GM19193 (cell line): Measurements from ENCODE around the gene GPANK1.

Experiments
- POLR2A ChIP-seq: IDR thresholded peaks from 4 replicates; pipeline ENCODE4 v1.6.1; 2011; ENCODE audit not compliant: insufficient read depth, insufficient read length; ENCODE audit errors: extremely low read depth

Gene GPANK1

DNA sequence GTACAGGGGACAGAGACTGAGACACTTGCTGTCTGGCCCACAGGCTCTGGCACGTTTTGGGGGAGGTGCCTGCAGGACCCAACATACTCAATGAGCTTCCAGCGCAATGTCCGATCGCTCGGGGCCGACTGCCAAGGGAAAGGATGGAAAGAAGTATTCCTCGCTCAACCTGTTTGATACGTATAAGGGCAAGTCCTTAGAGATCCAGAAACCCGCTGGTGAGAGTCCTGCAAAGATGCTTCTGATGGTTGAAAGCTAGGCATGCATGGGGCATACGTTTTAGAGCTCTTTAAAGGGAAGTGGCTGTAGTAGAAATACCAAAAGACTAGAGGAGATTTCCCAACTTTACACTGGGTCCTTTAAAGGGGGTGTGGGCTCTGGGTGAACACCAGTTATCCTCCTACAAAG lies 42.1 kb downstream of the GPANK1 start:
- no peak for TF ChIP-seq POLR2A

DNA sequence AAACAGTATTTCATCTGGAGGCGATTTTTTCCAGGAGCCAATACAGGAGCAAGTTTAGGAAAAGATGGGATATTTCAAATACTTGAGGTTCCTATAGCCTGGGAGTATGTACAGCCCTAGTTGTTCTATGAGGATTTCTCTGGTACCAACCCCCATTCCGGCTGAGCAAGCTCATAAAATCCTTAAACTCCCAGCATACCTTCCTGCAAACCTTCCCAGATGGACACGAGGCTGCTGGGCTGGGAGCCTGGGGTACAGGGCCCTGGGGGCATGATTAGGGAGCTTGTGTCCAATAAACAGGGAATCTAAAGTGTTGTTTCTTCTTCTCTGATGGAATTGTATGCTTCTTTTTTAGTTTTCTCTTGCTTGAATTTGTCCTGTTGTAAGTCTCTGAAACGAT lies 42.8 kb downstream of the GPANK1 start:
- no peak for TF ChIP-seq POLR2A

DNA sequence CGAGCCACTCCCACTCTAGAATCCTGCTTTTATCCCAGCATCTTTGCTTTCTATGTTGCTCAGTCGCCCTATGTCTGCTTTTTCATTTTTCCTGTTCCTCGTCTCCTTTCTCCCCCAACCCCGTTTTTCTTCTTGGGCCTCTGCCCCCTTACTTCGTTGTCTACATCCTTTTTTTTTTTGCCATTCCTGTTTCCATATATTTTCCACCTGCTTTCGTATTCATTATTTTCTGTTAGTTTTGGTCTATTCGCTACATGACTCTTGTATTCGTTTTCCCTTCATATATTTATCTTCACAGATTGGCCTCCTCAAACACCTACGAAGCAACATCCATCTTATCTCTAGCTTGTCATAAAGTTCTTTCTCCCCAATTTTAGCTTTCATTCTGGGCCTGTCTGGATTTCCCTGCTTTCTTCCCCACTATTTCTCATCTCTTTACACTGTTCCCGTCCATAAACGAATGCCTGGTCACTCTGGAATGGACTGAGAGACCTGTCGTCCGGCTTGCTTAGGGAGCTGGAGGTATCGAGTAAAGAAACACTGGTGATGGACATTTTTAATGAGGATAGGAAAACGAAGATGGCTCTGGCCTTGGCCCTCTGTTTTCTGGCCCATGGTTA lies 43.4 kb downstream of the GPANK1 start:
- no peak for TF ChIP-seq POLR2A

DNA sequence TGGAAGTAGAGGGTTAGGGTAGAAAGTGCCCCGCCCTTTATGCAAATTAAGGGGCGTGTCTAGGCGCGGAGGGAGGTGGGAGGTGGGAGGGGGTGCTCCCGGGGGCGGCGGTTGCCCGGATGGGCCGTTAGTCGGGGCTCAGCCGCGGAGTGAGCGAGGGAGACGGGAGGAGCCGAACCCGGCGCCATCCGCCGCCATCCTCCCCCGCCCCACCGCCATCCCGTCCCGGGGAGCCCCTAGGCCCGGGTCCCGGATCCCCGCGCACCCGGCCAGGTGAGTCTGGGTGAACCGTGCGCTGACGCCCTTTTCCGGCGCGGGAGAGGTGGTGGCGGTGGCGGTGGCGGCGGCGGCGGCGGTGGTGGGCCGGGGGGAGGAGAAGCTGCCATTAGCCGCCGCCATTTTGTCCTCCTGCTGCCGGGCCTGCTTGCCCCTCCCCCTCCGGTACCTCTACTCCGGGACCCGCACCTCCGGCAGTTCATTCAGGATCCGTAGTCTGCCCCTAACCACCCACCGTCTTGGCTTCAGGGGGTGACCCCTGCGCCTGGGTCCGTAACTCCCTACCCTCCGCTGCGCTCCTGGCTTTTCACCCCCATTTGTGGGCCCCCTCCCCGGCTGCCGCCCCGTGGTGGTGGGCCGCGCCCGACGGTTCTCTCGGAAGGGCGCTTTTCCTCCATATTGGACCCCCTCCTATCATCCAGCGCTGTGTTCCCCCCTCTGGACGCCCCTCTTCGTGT lies 44.0 kb downstream of the GPANK1 start, which contains the start of gene PRRC2A:
Gene PRRC2A (plus strand): TSS at position 130 of the 734 bp plus-strand sequence. CDS start 2,075 bp downstream, outside the sequence.
- TF ChIP-seq POLR2A, result peak; percentile 27

DNA sequence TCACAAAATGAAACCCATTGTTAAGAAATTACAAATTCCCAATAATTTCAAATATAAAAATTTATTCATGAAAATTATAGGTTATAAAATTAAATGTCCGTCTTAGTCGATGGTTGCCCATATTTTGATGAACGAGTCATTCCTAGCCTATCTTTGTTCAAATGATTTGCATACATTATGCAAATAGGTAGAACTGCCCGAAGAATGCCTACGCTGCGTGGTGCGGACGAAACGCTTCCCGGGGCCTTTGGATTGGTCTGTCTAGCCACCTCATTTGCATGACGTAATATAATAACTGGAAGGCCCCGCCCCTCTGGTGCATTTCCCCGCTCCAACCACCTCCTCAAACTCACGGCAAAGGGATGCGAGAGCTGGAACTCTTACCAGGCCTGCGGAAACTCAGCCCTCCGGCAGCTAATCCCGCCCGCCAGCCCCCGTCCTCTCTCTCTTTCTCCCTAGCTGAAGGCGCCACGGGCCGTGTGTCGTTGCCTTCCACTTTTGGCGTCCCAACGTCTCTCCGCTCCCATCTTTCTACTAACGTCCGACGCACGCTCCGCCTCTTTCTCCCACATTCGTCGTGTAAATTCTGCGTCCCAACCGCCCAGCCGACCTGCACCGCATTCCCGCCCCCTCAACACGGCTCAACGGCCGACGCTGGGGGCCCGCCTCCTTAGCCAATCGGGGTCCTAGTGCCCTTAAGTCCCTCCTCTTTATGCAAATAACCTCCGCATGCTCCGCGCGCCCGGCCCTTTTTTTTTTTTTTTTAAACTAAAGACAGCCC lies 44.8 kb downstream of the GPANK1 start:
- TF ChIP-seq POLR2A, result peak; percentile 89

DNA sequence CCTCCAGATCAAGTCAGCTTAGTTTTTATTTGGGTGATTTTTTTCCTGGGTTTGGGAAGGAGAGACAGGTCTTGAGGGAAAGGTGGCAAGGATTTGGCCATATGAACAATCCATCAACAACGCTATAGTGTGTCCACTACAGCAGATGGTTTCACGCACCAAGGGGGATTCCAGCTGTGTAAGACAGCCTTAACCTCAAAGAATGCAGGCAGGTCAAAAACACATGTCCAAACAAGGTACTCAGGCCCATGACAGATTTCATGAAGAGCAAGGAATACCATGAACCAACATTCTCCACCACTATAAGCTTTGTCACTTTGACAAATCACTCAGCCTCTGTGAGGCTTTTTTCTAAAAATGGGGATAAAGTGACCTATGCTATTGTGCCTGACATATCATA lies 47.8 kb downstream of the GPANK1 start:
- no peak for TF ChIP-seq POLR2A

DNA sequence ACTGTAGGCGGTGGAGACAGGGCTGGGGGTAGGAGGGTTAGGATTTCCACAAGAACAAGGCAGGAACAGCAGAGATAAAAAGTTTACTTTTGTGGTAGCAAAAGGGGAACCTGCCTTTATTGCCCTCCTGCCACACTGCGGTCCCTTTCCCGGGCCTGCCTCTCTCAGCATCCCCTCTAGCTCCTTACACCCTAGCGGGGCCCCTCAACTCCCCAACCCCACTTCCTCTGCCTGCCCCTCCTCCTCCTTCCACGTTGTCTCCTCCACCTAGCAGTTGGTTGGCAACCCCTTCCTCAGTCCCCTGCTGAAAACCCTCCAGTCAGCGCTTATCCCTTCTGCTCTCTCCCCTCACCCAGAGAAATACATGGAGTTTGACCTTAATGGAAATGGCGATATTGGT lies 49.0 kb downstream of the GPANK1 start:
- TF ChIP-seq POLR2A, result no peak

DNA sequence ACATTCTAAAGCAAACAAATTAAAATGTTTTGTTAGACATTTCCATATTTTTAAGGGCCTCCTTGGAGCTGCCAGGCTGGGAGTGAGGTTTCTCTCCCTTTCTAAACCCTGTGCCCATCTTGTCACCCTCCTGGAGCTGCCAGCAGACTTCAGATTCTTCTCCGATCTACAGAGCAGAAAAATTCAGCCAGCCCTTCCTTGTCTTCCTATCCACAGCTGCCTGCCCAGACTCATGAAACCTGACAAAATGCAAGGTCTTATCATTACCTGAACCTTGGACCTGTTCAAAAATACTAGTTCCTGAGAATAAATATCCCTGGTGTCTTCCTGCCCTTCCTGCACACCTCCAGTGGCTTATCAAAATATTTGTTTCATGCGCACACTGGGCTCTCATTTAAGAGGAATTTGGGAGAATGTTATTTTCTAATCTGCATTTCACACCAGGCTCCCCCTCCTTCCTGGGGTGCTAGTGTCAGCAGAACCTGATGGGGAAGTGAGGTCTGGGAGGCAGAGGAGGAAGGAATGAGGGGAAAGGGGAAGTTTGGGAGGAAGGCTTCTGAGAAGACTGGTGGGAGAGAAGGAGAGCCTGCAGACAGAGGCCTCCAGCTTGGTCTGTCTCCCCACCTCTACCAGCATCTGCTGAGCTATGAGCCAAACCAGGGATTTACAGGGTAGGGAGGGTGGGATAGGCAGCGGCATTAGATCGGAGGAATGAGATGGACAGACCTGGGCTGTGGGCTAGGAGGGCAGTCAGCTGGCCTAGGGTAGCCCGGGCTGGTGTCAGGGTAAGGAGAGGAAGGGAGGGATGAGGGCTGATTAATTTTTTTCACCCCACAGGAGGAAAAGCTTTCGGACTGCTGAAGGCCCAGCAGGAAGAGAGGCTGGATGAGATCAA lies 49.9 kb downstream of the GPANK1 start, which contains the start of gene AIF1:
Gene AIF1 (plus strand): TSS at position 551 of the 895 bp plus-strand sequence. CDS start 96 bp downstream, at position 647.
- no peak for TF ChIP-seq POLR2A

DNA sequence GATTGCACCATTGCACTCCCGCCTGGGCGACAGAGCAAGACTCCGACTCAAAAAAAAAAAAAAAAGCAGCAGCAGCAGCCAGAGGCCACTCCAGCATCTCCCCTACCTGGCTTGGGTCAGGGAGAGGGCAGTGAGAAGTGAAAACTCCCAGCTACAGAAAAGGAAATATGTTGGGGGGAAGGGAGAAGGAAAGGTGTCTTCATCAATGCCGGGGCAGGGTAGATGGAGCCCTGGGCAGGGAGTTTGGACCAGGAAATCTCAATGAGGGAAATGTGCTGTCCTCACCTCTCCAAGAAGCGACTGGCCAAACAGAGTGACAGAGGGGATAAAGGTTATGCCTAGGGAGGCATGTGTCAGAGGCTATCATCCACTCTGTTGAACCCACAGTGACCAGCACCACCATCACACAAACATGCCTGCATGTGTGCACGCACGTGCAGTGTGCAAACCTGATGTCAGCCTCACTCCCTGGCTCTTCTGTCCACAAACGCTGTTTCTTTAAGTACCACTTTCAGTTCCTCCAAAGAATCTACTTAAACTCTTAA lies 50.6 kb downstream of the GPANK1 start:
- no peak for TF ChIP-seq POLR2A
